H1 (cell line): ENCODE data around the gene MACROD2. TPM values are rescaled to one million over a fixed set of nuclear protein-coding genes. Genes with fewer than 3 reads are reported as not detected.

Experiments used
- CHD7 ChIP-seq: fragments of 300-600 bp; sonication (generic); IDR thresholded peaks from 2 replicates; pipeline ENCODE4 v1.7.1; 2012; ENCODE audit warnings: low read length, moderate library complexity, mild to moderate bottlenecking, inconsistent platforms; ENCODE audit not compliant: insufficient replicate concordance
- E2F6 ChIP-seq: IDR thresholded peaks from 2 replicates; pipeline ENCODE4 v1.6.1; 2012; ENCODE audit warnings: inconsistent platforms
- EP300 ChIP-seq, 2 experiments: IDR thresholded peaks; 1 replicate in 1 of 2; 2 replicates in 1 of 2; pipeline ENCODE4 v1.6.1; 2011 to 2012; ENCODE audit warnings: low read depth in 2 of 2, low read length in 2 of 2, mild to moderate bottlenecking in 2 of 2, borderline replicate concordance in 1 of 2, inconsistent platforms in 1 of 2, moderate library complexity in 1 of 2
- FOSL1 ChIP-seq: IDR thresholded peaks from 2 replicates; pipeline ENCODE4 v1.6.1; 2011; ENCODE audit warnings: mild to moderate bottlenecking, low read depth, low read length, moderate library complexity; ENCODE audit not compliant: insufficient read depth
- KDM4A ChIP-seq: IDR thresholded peaks from one replicate; pipeline ENCODE4 v1.7.1; 2012; ENCODE audit warnings: low read depth, mild to moderate bottlenecking, moderate library complexity, low read length, inconsistent platforms; ENCODE audit not compliant: severe bottlenecking
- MAFK ChIP-seq: IDR thresholded peaks from 2 replicates; pipeline ENCODE4 v1.6.1; 2012; ENCODE audit warnings: low read depth, mild to moderate bottlenecking, improper control_type of control experiment, low read length
- RXRA ChIP-seq: IDR thresholded peaks from 2 replicates; pipeline ENCODE4 v1.6.1; 2011; ENCODE audit warnings: low read depth, mild to moderate bottlenecking, low read length, moderate library complexity; ENCODE audit not compliant: insufficient read depth
- SP2 ChIP-seq: IDR thresholded peaks from 2 replicates; pipeline ENCODE4 v1.6.1; 2012; ENCODE audit warnings: mild to moderate bottlenecking, low read length, inconsistent platforms
- USF2 ChIP-seq: IDR thresholded peaks from 2 replicates; pipeline ENCODE4 v1.6.1; 2011; ENCODE audit warnings: low read length, improper control_type of control experiment
- ZNF274 ChIP-seq: IDR thresholded peaks from 2 replicates; pipeline ENCODE4 v1.7.0; 2012; ENCODE audit warnings: low read length, borderline replicate concordance; ENCODE audit errors: extremely low read depth
- polyA plus RNA-seq, 7 experiments: library from polyadenylated mRNA; depleted of rRNA in 3 of 7; stranded (reverse) in 5 of 7; unstranded in 2 of 7; fragments of >200 nt in 5 of 7; fragments of 200-250 nt in 2 of 7; gene quantifications; 1 replicate in 5 of 7; 2 replicates in 1 of 7; 4 replicates in 1 of 7; pipeline versions ENCODE4 v1.2.1 to v1.2.3, GENCODE V29; 2011 to 2013; ENCODE audit warnings: missing spikeins in 2 of 7, mixed read lengths in 2 of 7
- total RNA-seq: library from RNA; stranded (reverse); fragmentation: NEBNext Ultra II Directional; extraction: Animal tissue kit (Norgen Biotek cat#: 25700); gene quantifications from 2 replicates; pipeline ENCODE4 v1.2.1, GENCODE V29; 2021

Gene MACROD2
- total and polyA plus RNA-seq, 2 of the 8 experiments (the other 6 are each of a cell fraction or from before 2014, with no cell fraction given), result 0.70 to 3.9 TPM

- no peak for TF ChIP-seq CHD7
- no peak for TF ChIP-seq SP2
- TF ChIP-seq ZNF274, result no peak
- no peak for TF ChIP-seq MAFK
- no peak for TF ChIP-seq EP300 (IDR thresholded peaks at IDR 0.05; ENCODE audit: borderline replicate concordance in 1 of 2, low read depth in 2 of 2, low read length in 2 of 2)
- TF ChIP-seq FOSL1, result no peak
- TF ChIP-seq USF2, result no peak
- TF ChIP-seq E2F6, result no peak
- TF ChIP-seq KDM4A, result no peak
- TF ChIP-seq RXRA, result no peak
These were observed 995.7 kb downstream of the MACROD2 start (continued) for GRCh38 chr20:14991023-14991422.
